ENCODE data around the gene TMA7. TPM values are rescaled to one million over a fixed set of nuclear protein-coding genes. Genes with fewer than 3 reads are reported as not detected.
A peak's percentile ranks its signal among the peaks of the same experiment; 100 is the strongest.

The TMA7 gene
- total and polyA plus RNA-seq, 11 donors = 177 to 733 (median 205) TPM

- ATAC-seq (peak in 2 of 4 donors; percentile 5 to 8), DNase-seq (peak in 2 of 5 donors; percentile 42 to 48)
- Histone ChIP-seq H3K4me1 (peaks cover 17 to 71% (median 62%) of the 10 kb centered on the region in 12 donors), H3K27me3 (no peaks in the 10 kb centered on the region), H3K27ac (peak overlapping the region; percentile 92 to 100 (median 99)), H3K36me3 (peaks cover 0 to 48% (median 22%) of the 10 kb centered on the region in 9 donors), H3K4me3 (peak overlapping the region; percentile 24 to 84 (median 62)), H3K9me3 (no peaks in the 10 kb centered on the region)
- intact Hi-C loops (cut with DNase I) = loop anchor here in 6 of 10 donors (5.0 to 10.0 kb wide), 3 partner anchors 36 to 168 kb away; partner anchors contain the start of genes SHISA5 (in 4 of the 6) and SLC26A6 (in 1 of the 6)
- 29 to 48% (median 39%) methylated on average over 9 to 19 of the region's 19 CpGs for WGBS, 4 donors
- TF ChIP-seq, protein P1, sequence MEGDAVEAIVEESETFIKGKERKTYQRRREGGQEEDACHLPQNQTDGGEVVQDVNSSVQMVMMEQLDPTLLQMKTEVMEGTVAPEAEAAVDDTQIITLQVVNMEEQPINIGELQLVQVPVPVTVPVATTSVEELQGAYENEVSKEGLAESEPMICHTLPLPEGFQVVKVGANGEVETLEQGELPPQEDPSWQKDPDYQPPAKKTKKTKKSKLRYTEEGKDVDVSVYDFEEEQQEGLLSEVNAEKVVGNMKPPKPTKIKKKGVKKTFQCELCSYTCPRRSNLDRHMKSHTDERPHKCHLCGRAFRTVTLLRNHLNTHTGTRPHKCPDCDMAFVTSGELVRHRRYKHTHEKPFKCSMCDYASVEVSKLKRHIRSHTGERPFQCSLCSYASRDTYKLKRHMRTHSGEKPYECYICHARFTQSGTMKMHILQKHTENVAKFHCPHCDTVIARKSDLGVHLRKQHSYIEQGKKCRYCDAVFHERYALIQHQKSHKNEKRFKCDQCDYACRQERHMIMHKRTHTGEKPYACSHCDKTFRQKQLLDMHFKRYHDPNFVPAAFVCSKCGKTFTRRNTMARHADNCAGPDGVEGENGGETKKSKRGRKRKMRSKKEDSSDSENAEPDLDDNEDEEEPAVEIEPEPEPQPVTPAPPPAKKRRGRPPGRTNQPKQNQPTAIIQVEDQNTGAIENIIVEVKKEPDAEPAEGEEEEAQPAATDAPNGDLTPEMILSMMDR (IDR thresholded peaks at IDR 0.05) = no peak
- no peak for TF ChIP-seq POLR2A (IDR thresholded peaks at IDR 0.05)
Measured at GRCh38 chr3:48466386-48467109, 26.5 kb downstream of the TMA7 start.

GRCh38 chr3:48467110-48467454 lies 27.0 kb downstream of the TMA7 start:
- peak overlapping the region; percentile 92 to 100 (median 99) for H3K27ac ChIP-seq
- peaks cover 0 to 45% (median 19%) of the 10 kb centered on the region in 9 donors for H3K36me3 ChIP-seq
- DNase-seq = no peak
- ATAC-seq = no peak
- H3K27me3 ChIP-seq = no peaks in the 10 kb centered on the region
- WGBS, 4 donors = 52 to 67% (median 58%) methylated on average over 6 to 9 of the region's 9 CpGs
- intact Hi-C loops (cut with DNase I) = loop anchor here in 6 of 10 donors (5.0 to 10.0 kb wide), 3 partner anchors 35 to 168 kb away; partner anchors contain the start of genes SHISA5 (in 4 of the 6) and SLC26A6 (in 1 of the 6)
- TF ChIP-seq POLR2A (IDR thresholded peaks at IDR 0.05) = no peak
- TF ChIP-seq, protein P1 (IDR thresholded peaks at IDR 0.05) = no peak
- H3K4me3 ChIP-seq = peak overlapping the region; percentile 24 to 84 (median 62)
- no peaks in the 10 kb centered on the region for H3K9me3 ChIP-seq
- H3K4me1 ChIP-seq = peaks cover 17 to 76% (median 67%) of the 10 kb centered on the region in 12 donors

DNA sequence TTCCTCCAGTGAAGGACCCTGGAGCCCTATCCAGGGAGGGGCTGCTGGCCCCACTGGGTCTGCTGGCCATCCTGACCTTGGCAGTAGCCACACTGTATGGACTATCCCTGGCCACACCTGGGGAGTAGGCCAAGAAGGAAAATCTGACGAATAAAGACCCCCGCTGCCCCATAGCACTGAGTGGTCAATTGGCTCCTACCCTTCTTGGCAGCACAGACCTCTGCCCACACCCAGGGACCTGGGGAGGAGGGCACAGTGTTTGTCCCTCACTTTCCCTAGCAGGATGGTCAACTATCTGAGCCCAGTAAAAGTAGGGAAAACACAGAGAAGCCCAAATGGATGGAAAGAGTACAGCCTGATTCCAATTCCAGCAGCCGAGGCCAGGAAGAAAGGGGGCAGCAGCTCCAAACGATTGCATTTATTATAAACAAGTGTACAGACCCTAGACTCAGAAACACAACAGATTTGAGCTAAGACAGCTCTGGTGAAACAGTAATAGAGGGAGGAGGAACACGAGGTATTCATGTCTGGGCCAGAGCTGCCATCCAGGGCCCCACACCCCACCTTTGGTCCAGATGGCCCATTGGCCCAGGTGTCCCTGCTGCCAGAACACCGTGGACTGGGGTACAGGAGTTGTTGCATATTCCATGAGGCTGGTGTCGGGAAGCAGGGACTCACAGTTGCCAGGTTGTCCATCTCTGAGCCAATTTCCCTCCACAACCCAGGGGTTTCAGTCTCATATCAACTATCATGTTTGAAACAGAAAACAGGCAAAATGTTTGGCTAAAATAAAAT lies 27.6 kb downstream of the TMA7 start:
- peak overlapping the region in 10 of 12 donors; percentile 29 to 84 (median 65) for H3K4me3 ChIP-seq
- DNase-seq (no peak), ATAC-seq (no peak)
- 58 to 67% (median 60%) methylated on average over 6 to 7 of the region's 7 CpGs for WGBS, 4 donors
- TF ChIP-seq, protein P1 (IDR thresholded peaks at IDR 0.05) = no peak
- no peak for TF ChIP-seq POLR2A (IDR thresholded peaks at IDR 0.05)
- intact Hi-C loops (cut with DNase I) = loop anchor here in 6 of 10 donors (5.0 to 10.0 kb wide), 3 partner anchors 35 to 167 kb away; partner anchors contain the start of genes SHISA5 (in 4 of the 6) and SLC26A6 (in 1 of the 6)
- H3K27me3 ChIP-seq = no peaks in the 10 kb centered on the region
- H3K9me3 ChIP-seq = no peaks in the 10 kb centered on the region
- peaks cover 0 to 45% (median 19%) of the 10 kb centered on the region in 9 donors for H3K36me3 ChIP-seq
- peaks cover 17 to 79% (median 71%) of the 10 kb centered on the region in 12 donors for H3K4me1 ChIP-seq
- peak overlapping the region; percentile 92 to 100 (median 99) for H3K27ac ChIP-seq

All from heart left ventricle (tissue), 16 donors.